Right lobe of liver (tissue), 4 donors: ENCODE measurements around the gene LSM10.

Experiments used
- POLR2A ChIP-seq: fragments of 450-650 bp; IDR thresholded peaks from one replicate; pipeline ENCODE4 v1.6.1; 2017; ENCODE audit warnings: antibody characterized with exemption, mild to moderate bottlenecking
- TF ChIP-seq, protein P1 (sequence below), 4 donors: fragments of 200-600 bp in 3 of 4; fragments of 450-650 bp in 1 of 4; IDR thresholded peaks; one replicate each; pipeline versions ENCODE4 v1.5.1 to v1.8.0; 2016 to 2022; ENCODE audit warnings: antibody characterized with exemption in 4 of 4, mild to moderate bottlenecking in 2 of 4
- donor health status: DM: no; HTN: no; CAD: no.
- donor health status: DM: no; HTN: no; CAD: no.
- donor health status: DM: no; HTN: yes; CAD: no.

DNA sequence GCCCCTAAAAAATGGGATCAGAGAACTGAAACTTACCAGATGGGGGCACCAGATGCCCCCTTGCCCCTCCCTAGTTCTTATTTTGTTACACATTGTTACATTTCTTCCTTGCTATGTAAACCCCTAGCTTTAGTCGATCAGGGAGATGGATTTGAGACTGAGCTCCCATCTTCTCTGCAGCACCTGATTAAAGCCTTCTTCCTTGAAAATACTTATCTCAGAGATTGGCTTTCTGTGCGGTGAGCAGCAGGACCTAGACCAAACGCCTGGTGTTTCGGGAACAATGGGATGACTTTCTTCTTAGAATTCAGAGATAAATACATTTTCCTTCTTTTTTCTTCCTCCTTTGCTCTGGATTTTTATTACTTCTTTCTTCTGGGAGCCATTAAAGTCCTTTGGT lies 16.7 kb upstream of the LSM10 start:
- TF ChIP-seq, protein P1, sequence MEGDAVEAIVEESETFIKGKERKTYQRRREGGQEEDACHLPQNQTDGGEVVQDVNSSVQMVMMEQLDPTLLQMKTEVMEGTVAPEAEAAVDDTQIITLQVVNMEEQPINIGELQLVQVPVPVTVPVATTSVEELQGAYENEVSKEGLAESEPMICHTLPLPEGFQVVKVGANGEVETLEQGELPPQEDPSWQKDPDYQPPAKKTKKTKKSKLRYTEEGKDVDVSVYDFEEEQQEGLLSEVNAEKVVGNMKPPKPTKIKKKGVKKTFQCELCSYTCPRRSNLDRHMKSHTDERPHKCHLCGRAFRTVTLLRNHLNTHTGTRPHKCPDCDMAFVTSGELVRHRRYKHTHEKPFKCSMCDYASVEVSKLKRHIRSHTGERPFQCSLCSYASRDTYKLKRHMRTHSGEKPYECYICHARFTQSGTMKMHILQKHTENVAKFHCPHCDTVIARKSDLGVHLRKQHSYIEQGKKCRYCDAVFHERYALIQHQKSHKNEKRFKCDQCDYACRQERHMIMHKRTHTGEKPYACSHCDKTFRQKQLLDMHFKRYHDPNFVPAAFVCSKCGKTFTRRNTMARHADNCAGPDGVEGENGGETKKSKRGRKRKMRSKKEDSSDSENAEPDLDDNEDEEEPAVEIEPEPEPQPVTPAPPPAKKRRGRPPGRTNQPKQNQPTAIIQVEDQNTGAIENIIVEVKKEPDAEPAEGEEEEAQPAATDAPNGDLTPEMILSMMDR (IDR thresholded peaks at IDR 0.05), result no peak
- TF ChIP-seq POLR2A, result no peak
